AG04450 (cell line): ENCODE results near the gene ZNF532. TPM values are rescaled to one million over a fixed set of nuclear protein-coding genes. Genes with fewer than 3 reads are reported as not detected.

Experiments used
- CTCF ChIA-PET: fragments of 300-600, 350-600 bp; formaldehyde crosslinking; extraction: SDS; loops from one replicate; lab custom pipeline; 2022; ENCODE audit warnings: antibody characterized with exemption, inconsistent platforms; lab: Charles Lee
- POLR2A ChIA-PET: fragments of 350-600 bp; formaldehyde crosslinking; extraction: SDS; loops from one replicate; lab custom pipeline; 2021; ENCODE audit warnings: antibody characterized with exemption, inconsistent platforms; lab: Yijun Ruan, JAX
- DNase-seq: peaks from one replicate; pipeline ENCODE4 v3.0.0-alpha.2; 2011; ENCODE audit warnings: low read depth, low spot score
- H3K27ac ChIP-seq: one replicate; pipeline ENCODE4 v1.5.1; 2012; ENCODE audit warnings: low read depth, low read length, control low read depth
- H3K27me3 ChIP-seq: one replicate; pipeline ENCODE4 v1.6.0; 2012; ENCODE audit warnings: low read length; ENCODE audit not compliant: control insufficient read depth, insufficient read depth
- H3K4me3 ChIP-seq: 2 replicates; pipeline ENCODE4 v1.5.1; 2011; ENCODE audit warnings: mild to moderate bottlenecking, low read depth, low read length, control low read depth
- H3K9me3 ChIP-seq: 2 replicates; pipeline ENCODE4 v1.5.1; 2012; ENCODE audit warnings: low read length; ENCODE audit not compliant: control insufficient read depth, insufficient read depth
- CTCF ChIP-seq: IDR thresholded peaks from 2 replicates; pipeline ENCODE4 v1.5.1; 2011; ENCODE audit warnings: low read depth, low read length, control low read depth, inconsistent platforms
- polyA plus RNA-seq: library from polyadenylated mRNA; depleted of rRNA; stranded (reverse); fragments of >200 nt; gene quantifications from 2 replicates; pipeline ENCODE4 v1.2.3, GENCODE V29; 2011

ZNF532 gene
- polyA plus RNA-seq, 1 experiment = 69.7 TPM

- TF ChIP-seq CTCF = no peak
- no peak overlapping the region for H3K27ac ChIP-seq
Measured at GRCh38 chr18:58991167-58991798, 126.6 kb downstream of the ZNF532 start.

GRCh38 chr18:58992301-58993231 is 127.9 kb downstream of the ZNF532 start:
- Histone ChIP-seq H3K27me3 (no peaks in the 10 kb centered on the region), H3K9me3 (no peaks in the 10 kb centered on the region; the same call in 1 of the 2 replicates), H3K27ac (peak overlapping the region; percentile 58), H3K4me3 (no peak overlapping the region)
- TF ChIP-seq CTCF = no peak
- ChIA-PET CTCF (no interaction called here), POLR2A (interaction anchor here (0.6 kb wide), 1 partner anchor 26 kb away, joined by 6 read pairs; no protein-coding TSS in a partner anchor)
- DNase-seq = no peak

More at GRCh38 chr18:58991167-58991798, 126.6 kb downstream of the ZNF532 start:
- Histone ChIP-seq H3K9me3 (no peaks in the 10 kb centered on the region; the same call in 1 of the 2 replicates), H3K4me3 (no peak overlapping the region), H3K27me3 (no peaks in the 10 kb centered on the region)
- ChIA-PET CTCF (no interaction called here), POLR2A (no interaction called here)
- no peak for DNase-seq

- Histone ChIP-seq H3K27me3 (no peaks in the 10 kb centered on the region), H3K9me3 (no peaks in the 10 kb centered on the region; the same call in 1 of the 2 replicates), H3K4me3 (no peak overlapping the region), H3K27ac (no peak overlapping the region)
- TF ChIP-seq CTCF = no peak
- ChIA-PET CTCF (no interaction called here), POLR2A (interaction anchor here (0.6 kb wide), 1 partner anchor 26 kb away, joined by 6 read pairs; no protein-coding TSS in a partner anchor)
- DNase-seq = no peak
Measured at GRCh38 chr18:58993260-58993659, 128.6 kb downstream of the ZNF532 start.

- H3K27me3 ChIP-seq = no peaks in the 10 kb centered on the region
- no peak overlapping the region for H3K27ac ChIP-seq
- no peak for TF ChIP-seq CTCF
- DNase-seq = no peak
- H3K9me3 ChIP-seq = no peaks in the 10 kb centered on the region; the same call in 1 of the 2 replicates
- no peak overlapping the region for H3K4me3 ChIP-seq
- CTCF ChIA-PET = interaction anchor here (1.3 kb wide), 1 partner anchor 20 kb away, joined by 3 read pairs; no protein-coding TSS in a partner anchor
- POLR2A ChIA-PET = no interaction called here
Measured at GRCh38 chr18:58995663-58996062, 131.0 kb downstream of the ZNF532 start.
